GM12865 (cell line): Measurements from ENCODE around the gene COMT.

Experiments
- DNase-seq: peaks from one replicate; pipeline ENCODE4 v3.0.0; 2010; ENCODE audit warnings: low read depth
- H3K4me3 ChIP-seq: 2 replicates; pipeline ENCODE4 v1.5.1; 2011; ENCODE audit warnings: mild to moderate bottlenecking, low read depth, low read length, control low read depth
- TF ChIP-seq, protein P1 (sequence below): IDR thresholded peaks from 2 replicates; pipeline ENCODE4 v1.5.1; 2011; ENCODE audit warnings: low read length, control low read depth, low read depth, inconsistent platforms; ENCODE audit not compliant: insufficient read depth; ENCODE audit errors: missing control alignments

Gene COMT

DNA sequence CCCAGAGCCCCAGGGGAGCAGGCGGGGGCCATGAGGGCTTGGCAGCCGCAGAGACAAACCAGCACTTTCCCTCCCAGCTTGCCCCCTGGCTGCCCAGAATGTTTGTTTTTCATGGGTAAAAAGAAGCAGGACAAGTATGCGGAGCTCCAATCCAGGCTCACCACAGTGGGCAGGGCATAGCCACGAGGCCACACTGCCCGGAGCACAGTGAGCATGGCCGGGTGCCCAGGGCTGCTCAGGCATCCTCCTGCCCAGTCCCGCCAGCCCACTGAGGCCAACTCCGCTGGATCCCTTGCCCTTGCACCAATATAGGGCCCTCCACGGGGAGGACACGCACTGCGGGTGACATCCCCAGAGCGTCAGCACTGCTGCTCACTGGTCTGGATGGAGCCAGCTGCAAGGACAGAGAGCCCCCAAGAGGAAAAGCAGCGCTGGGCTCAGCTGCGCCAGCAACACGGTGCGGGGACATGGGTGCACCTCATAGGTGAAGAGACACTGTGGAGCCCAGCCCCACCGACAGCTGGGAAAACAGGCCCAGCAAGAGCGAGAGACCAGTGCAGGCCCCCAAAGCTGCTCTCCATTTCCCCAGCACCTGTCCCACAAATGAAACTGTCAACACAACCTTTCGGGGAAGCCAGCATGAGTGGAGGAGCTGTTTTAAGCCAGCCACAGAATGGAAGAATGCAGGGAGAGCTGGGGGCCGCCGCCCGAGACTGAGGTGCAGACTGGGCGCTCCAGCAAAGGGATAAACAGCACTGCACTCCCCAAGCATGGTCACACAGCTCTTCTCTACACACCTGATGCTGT lies 50.3 kb downstream of the COMT start:
- TF ChIP-seq, protein P1, sequence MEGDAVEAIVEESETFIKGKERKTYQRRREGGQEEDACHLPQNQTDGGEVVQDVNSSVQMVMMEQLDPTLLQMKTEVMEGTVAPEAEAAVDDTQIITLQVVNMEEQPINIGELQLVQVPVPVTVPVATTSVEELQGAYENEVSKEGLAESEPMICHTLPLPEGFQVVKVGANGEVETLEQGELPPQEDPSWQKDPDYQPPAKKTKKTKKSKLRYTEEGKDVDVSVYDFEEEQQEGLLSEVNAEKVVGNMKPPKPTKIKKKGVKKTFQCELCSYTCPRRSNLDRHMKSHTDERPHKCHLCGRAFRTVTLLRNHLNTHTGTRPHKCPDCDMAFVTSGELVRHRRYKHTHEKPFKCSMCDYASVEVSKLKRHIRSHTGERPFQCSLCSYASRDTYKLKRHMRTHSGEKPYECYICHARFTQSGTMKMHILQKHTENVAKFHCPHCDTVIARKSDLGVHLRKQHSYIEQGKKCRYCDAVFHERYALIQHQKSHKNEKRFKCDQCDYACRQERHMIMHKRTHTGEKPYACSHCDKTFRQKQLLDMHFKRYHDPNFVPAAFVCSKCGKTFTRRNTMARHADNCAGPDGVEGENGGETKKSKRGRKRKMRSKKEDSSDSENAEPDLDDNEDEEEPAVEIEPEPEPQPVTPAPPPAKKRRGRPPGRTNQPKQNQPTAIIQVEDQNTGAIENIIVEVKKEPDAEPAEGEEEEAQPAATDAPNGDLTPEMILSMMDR = no peak
- DNase-seq = no peak
- no peak overlapping the region for H3K4me3 ChIP-seq

DNA sequence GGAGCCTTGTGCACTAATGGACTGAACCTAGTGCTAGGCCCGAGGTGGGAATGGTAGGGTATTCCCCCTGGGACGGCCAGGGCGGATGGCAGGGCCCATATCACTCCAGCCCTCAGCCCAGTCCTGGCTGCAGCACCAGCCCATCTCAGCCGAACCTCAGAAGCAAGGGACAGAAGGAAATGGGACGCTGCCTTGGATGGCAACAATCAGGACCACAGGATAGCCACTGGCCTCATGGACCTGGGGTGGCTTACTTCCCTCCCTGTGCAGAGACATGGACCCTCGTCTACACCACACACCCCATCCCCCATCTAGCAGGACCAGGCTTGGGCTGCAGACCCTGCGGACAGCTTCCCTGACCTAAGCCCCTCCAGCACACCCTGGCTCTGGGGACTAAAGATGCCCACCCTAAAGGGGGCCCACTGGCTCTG lies 50.9 kb downstream of the COMT start:
- no peak for DNase-seq
- H3K4me3 ChIP-seq = no peak overlapping the region
- TF ChIP-seq, protein P1 = no peak

- TF ChIP-seq, protein P1 = no peak
- H3K4me3 ChIP-seq = no peak overlapping the region
- DNase-seq = no peak
Observed at GRCh38 chr22:19992921-19993355, 51.4 kb downstream of the COMT start.

GRCh38 chr22:19993926-19994325 lies 52.4 kb downstream of the COMT start:
- H3K4me3 ChIP-seq = no peak overlapping the region
- TF ChIP-seq, protein P1 = no peak
- no peak for DNase-seq

GRCh38 chr22:19994851-19995610 lies 53.5 kb downstream of the COMT start:
- H3K4me3 ChIP-seq = no peak overlapping the region
- no peak for DNase-seq
- TF ChIP-seq, protein P1 = no peak

DNA sequence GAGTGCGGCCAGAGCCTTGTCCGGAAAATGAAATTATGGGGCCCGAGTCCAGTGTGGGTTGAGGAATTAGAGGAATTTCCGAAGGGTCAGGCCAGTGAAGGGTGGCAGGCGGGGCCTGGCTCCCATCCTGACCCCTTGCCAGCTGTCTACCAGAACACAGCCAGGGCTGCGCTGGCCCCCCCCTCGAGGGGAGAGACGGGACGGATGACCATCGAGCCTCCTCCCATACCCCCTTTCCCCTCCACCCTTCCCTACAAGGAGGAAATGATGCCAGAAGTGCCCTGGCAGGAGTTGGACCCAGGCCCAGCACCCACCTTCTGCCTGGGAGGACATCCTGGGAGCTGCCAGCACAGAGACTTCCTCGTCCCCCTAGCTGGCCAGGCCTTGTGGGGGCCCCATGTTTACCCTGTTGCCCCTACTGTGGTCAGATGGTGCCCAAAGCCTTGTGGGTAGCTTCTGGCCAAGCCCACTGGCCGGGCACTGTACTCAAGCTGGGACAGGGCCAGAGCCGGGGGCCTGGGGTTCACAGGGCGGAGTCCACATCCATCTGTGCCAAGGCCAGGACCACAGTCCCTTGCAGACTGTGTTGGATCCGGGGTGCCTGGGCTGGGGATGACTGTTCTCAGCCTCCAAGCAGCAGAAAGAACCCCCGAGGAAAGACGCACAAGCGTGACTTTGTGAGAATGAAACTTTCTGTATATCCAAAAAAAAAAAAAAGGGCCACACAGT lies 54.2 kb downstream of the COMT start:
- H3K4me3 ChIP-seq = no peak overlapping the region
- TF ChIP-seq, protein P1 = no peak
- no peak for DNase-seq
